Measurements from ENCODE around the gene TRABD2A. TPM values are rescaled to one million over a fixed set of nuclear protein-coding genes. Genes with fewer than 3 reads are reported as not detected.
A peak's percentile ranks its signal among the peaks of the same experiment; 100 is the strongest.

TRABD2A gene
- total and polyA plus RNA-seq, 2 donors, result 1.6 to 13.8 TPM

DNA sequence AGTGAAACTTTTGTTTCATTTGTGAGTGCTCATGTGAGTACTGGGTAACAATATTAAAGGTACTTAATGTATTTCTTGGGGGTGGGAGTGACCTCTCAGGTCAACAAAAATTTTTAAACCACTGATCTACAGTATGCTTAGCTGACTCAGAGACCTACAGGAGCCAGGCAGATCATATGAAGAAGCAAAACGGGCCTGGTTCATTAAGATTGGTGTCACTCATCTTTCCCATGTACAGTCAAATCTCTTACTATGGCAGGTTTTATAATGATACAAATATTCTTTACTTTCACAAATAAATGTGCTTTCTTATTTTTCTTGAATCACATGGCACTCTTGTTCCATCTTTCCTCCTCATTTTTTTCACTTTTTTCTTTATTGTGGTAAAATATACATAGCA lies 16.9 kb upstream of the TRABD2A start:
- Histone ChIP-seq H3K9me3 (ENCODE audit: control insufficient read depth in 2 of 2, insufficient read depth in 1 of 2, low read length in 1 of 2) (no peaks in the 10 kb centered on the region), H3K36me3 (ENCODE audit: control insufficient read depth in 2 of 2, insufficient read depth in 2 of 2, low read length in 1 of 2) (no peaks in the 10 kb centered on the region), H3K4me1 (ENCODE audit: control insufficient read depth in 2 of 2, insufficient read depth in 2 of 2, low read length in 2 of 2) (peaks cover 14 to 28% of the 10 kb centered on the region in 2 donors), H3K27me3 (ENCODE audit: control insufficient read depth in 2 of 2, insufficient read depth in 1 of 2, low read length in 1 of 2) (no peaks in the 10 kb centered on the region), H3K4me3 (ENCODE audit: low read length in 2 of 2) (no peak overlapping the region), H3K27ac (ENCODE audit: low read depth in 1 of 2, low read length in 1 of 2) (peak overlapping the region in 1 of 2 donors; percentile 32)
- no peak for DNase-seq (ENCODE audit: low read depth in 6 of 9, low spot score in 9 of 9)
- whole genome bisulfite sequencing, result 77% methylated on average over 1 of the region's 1 CpG

GRCh38 chr2:84896567-84896966 lies 15.7 kb upstream of the TRABD2A start:
- Histone ChIP-seq H3K36me3 (ENCODE audit: control insufficient read depth in 2 of 2, insufficient read depth in 2 of 2, low read length in 1 of 2) (no peaks in the 10 kb centered on the region), H3K4me3 (ENCODE audit: low read length in 2 of 2) (no peak overlapping the region), H3K9me3 (ENCODE audit: control insufficient read depth in 2 of 2, insufficient read depth in 1 of 2, low read length in 1 of 2) (no peaks in the 10 kb centered on the region), H3K4me1 (ENCODE audit: control insufficient read depth in 2 of 2, insufficient read depth in 2 of 2, low read length in 2 of 2) (peaks cover 14 to 28% of the 10 kb centered on the region in 2 donors), H3K27ac (ENCODE audit: low read depth in 1 of 2, low read length in 1 of 2) (no peak overlapping the region), H3K27me3 (ENCODE audit: control insufficient read depth in 2 of 2, insufficient read depth in 1 of 2, low read length in 1 of 2) (no peaks in the 10 kb centered on the region)
- DNase-seq (ENCODE audit: low read depth in 6 of 9, low spot score in 9 of 9), result no peak
- 96% methylated on average over 2 of the region's 2 CpGs for WGBS

GRCh38 chr2:84894758-84895520 lies 14.1 kb upstream of the TRABD2A start:
- H3K4me3 ChIP-seq (ENCODE audit: low read length in 2 of 2), result no peak overlapping the region
- H3K36me3 ChIP-seq (ENCODE audit: control insufficient read depth in 2 of 2, insufficient read depth in 2 of 2, low read length in 1 of 2), result no peaks in the 10 kb centered on the region
- peak overlapping the region; percentile 3 to 70 for H3K27ac ChIP-seq (ENCODE audit: low read depth in 1 of 2, low read length in 1 of 2)
- no peaks in the 10 kb centered on the region for H3K27me3 ChIP-seq (ENCODE audit: control insufficient read depth in 2 of 2, insufficient read depth in 1 of 2, low read length in 1 of 2)
- H3K9me3 ChIP-seq (ENCODE audit: control insufficient read depth in 2 of 2, insufficient read depth in 1 of 2, low read length in 1 of 2), result no peaks in the 10 kb centered on the region
- peaks cover 14 to 28% of the 10 kb centered on the region in 2 donors for H3K4me1 ChIP-seq (ENCODE audit: control insufficient read depth in 2 of 2, insufficient read depth in 2 of 2, low read length in 2 of 2)
- peak in 2 of 9 donors; percentile 52 to 77 for DNase-seq (ENCODE audit: low read depth in 6 of 9, low spot score in 9 of 9)
- WGBS, result 38% methylated on average over 7 of the region's 7 CpGs

- WGBS, result 88% methylated on average over 6 of the region's 6 CpGs
- Histone ChIP-seq H3K27ac (ENCODE audit: low read depth in 1 of 2, low read length in 1 of 2) (peak overlapping the region; percentile 3 to 47), H3K9me3 (ENCODE audit: control insufficient read depth in 2 of 2, insufficient read depth in 1 of 2, low read length in 1 of 2) (no peaks in the 10 kb centered on the region), H3K36me3 (ENCODE audit: control insufficient read depth in 2 of 2, insufficient read depth in 2 of 2, low read length in 1 of 2) (no peaks in the 10 kb centered on the region), H3K4me3 (ENCODE audit: low read length in 2 of 2) (no peak overlapping the region), H3K27me3 (ENCODE audit: control insufficient read depth in 2 of 2, insufficient read depth in 1 of 2, low read length in 1 of 2) (no peaks in the 10 kb centered on the region), H3K4me1 (ENCODE audit: control insufficient read depth in 2 of 2, insufficient read depth in 2 of 2, low read length in 2 of 2) (peaks cover 15 to 27% of the 10 kb centered on the region in 2 donors)
- DNase-seq (ENCODE audit: low read depth in 6 of 9, low spot score in 9 of 9), result peak in 1 of 9 donors; percentile 44
Measured at GRCh38 chr2:84894131-84894586, 13.3 kb upstream of the TRABD2A start.

DNA sequence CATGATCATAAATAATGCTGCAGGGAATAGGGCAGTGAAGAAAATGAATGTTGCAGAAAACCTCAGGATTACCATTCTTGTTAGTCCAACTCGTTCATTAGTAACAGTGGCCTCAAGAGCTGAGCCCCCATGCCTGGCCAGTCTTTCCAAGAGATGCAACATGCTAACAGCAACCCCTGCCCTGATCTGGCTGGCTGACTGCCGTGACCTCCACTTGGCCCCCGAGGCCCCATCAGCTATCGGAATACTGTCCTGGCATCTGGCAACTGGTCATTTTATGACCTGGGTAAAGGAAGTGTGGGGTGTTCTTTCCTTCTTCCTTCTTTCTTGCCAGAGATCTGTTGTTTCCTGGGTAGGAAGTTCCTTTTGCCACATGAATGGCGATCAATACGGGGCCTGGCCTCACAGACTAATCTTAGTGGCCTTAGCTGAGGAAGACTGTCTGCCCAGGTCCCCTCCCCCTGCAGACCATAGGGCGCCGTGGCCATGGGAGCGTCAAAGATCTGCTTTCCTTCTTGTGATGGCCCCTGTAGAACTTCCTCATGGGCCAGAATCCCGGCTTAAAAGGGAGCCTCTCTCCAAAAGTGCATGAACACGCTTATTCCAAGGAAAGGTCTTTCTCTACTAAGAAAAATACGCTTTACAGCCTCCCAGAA lies 10.6 kb upstream of the TRABD2A start:
- no peak overlapping the region for H3K4me3 ChIP-seq (ENCODE audit: low read length in 2 of 2)
- DNase-seq (ENCODE audit: low read depth in 6 of 9, low spot score in 9 of 9), result no peak
- no peak overlapping the region for H3K27ac ChIP-seq (ENCODE audit: low read depth in 1 of 2, low read length in 1 of 2)
- no peaks in the 10 kb centered on the region for H3K9me3 ChIP-seq (ENCODE audit: control insufficient read depth in 2 of 2, insufficient read depth in 1 of 2, low read length in 1 of 2)
- H3K4me1 ChIP-seq (ENCODE audit: control insufficient read depth in 2 of 2, insufficient read depth in 2 of 2, low read length in 2 of 2), result peaks cover 17 to 29% of the 10 kb centered on the region in 2 donors
- H3K27me3 ChIP-seq (ENCODE audit: control insufficient read depth in 2 of 2, insufficient read depth in 1 of 2, low read length in 1 of 2), result no peaks in the 10 kb centered on the region
- no peaks in the 10 kb centered on the region for H3K36me3 ChIP-seq (ENCODE audit: control insufficient read depth in 2 of 2, insufficient read depth in 2 of 2, low read length in 1 of 2)
- WGBS, result 97% methylated on average over 12 of the region's 12 CpGs

DNA sequence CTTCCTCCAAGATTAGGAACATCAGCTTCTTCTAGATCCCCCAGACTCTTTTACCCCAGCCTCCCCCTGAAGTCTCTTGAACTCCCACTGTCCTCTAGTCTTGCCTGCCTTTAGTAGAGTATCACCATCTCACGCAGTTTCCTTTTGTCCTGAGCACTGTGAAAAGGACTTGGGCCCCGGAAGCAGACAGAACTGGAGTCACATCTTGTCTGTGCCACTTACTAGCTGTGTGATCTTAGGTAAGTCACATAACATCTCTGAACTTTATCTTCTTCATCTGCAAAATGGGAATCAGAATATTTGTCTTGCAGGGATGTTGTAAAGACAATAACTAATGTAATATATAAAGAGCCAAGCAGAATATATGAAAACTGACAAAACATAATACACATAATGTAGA lies 8.4 kb upstream of the TRABD2A start:
- Histone ChIP-seq H3K27me3 (ENCODE audit: control insufficient read depth in 2 of 2, insufficient read depth in 1 of 2, low read length in 1 of 2) (no peaks in the 10 kb centered on the region), H3K36me3 (ENCODE audit: control insufficient read depth in 2 of 2, insufficient read depth in 2 of 2, low read length in 1 of 2) (no peaks in the 10 kb centered on the region), H3K4me1 (ENCODE audit: control insufficient read depth in 2 of 2, insufficient read depth in 2 of 2, low read length in 2 of 2) (peaks cover 11 to 18% of the 10 kb centered on the region in 2 donors), H3K9me3 (ENCODE audit: control insufficient read depth in 2 of 2, insufficient read depth in 1 of 2, low read length in 1 of 2) (no peaks in the 10 kb centered on the region), H3K27ac (ENCODE audit: low read depth in 1 of 2, low read length in 1 of 2) (peak overlapping the region; percentile 77 to 96), H3K4me3 (ENCODE audit: low read length in 2 of 2) (peak overlapping the region; percentile 15 to 28)
- no peak for DNase-seq (ENCODE audit: low read depth in 6 of 9, low spot score in 9 of 9)
- 95% methylated on average over 2 of the region's 2 CpGs for whole genome bisulfite sequencing

- H3K9me3 ChIP-seq (ENCODE audit: control insufficient read depth in 2 of 2, insufficient read depth in 1 of 2, low read length in 1 of 2), result no peaks in the 10 kb centered on the region
- peaks cover 8 to 13% of the 10 kb centered on the region in 2 donors for H3K4me1 ChIP-seq (ENCODE audit: control insufficient read depth in 2 of 2, insufficient read depth in 2 of 2, low read length in 2 of 2)
- 27% methylated on average over 6 of the region's 6 CpGs for WGBS
- DNase-seq (ENCODE audit: low read depth in 6 of 9, low spot score in 9 of 9), result peak in 3 of 9 donors; percentile 73 to 86 (median 74)
- H3K36me3 ChIP-seq (ENCODE audit: control insufficient read depth in 2 of 2, insufficient read depth in 2 of 2, low read length in 1 of 2), result no peaks in the 10 kb centered on the region
- H3K4me3 ChIP-seq (ENCODE audit: low read length in 2 of 2), result peak overlapping the region; percentile 15 to 28
- H3K27me3 ChIP-seq (ENCODE audit: control insufficient read depth in 2 of 2, insufficient read depth in 1 of 2, low read length in 1 of 2), result no peaks in the 10 kb centered on the region
- H3K27ac ChIP-seq (ENCODE audit: low read depth in 1 of 2, low read length in 1 of 2), result peak overlapping the region; percentile 77 to 96
Measured at GRCh38 chr2:84888401-84889276, 7.8 kb upstream of the TRABD2A start.

- H3K27ac ChIP-seq (ENCODE audit: low read depth in 1 of 2, low read length in 1 of 2), result no peak overlapping the region
- WGBS, result 97% methylated on average over 6 of the region's 6 CpGs
- peaks cover 6 to 10% of the 10 kb centered on the region in 2 donors for H3K27me3 ChIP-seq (ENCODE audit: control insufficient read depth in 2 of 2, insufficient read depth in 1 of 2, low read length in 1 of 2)
- no peaks in the 10 kb centered on the region for H3K36me3 ChIP-seq (ENCODE audit: control insufficient read depth in 2 of 2, insufficient read depth in 2 of 2, low read length in 1 of 2)
- H3K4me1 ChIP-seq (ENCODE audit: control insufficient read depth in 2 of 2, insufficient read depth in 2 of 2, low read length in 2 of 2), result peaks cover 8 to 18% of the 10 kb centered on the region in 2 donors
- H3K4me3 ChIP-seq (ENCODE audit: low read length in 2 of 2), result no peak overlapping the region
- H3K9me3 ChIP-seq (ENCODE audit: control insufficient read depth in 2 of 2, insufficient read depth in 1 of 2, low read length in 1 of 2), result no peaks in the 10 kb centered on the region
- no peak for DNase-seq (ENCODE audit: low read depth in 6 of 9, low spot score in 9 of 9)
Measured at GRCh38 chr2:84886791-84887190, 5.9 kb upstream of the TRABD2A start.

All from thymus (tissue), 11 donors.